ENCODE data around the gene ANKRD27. TPM values are rescaled to one million over a fixed set of nuclear protein-coding genes. Genes with fewer than 3 reads are reported as not detected.
A peak's percentile ranks its signal among the peaks of the same experiment; 100 is the strongest.

ANKRD27 gene
- total and polyA plus RNA-seq, 10 of the 15 experiments (the other 5 are each of a cell fraction or from before 2014, with no cell fraction given) = 2.8 to 49.9 (median 28.5) TPM

GRCh38 chr19:32580901-32581704 is 93.9 kb downstream of the ANKRD27 start, which contains the start of gene PDCD5 (continued):
- TF ChIP-seq PBX3 (IDR thresholded peaks at IDR 0.05; ENCODE audit: insufficient replicate concordance, low read depth, low read length) (no peak), NFXL1 (IDR thresholded peaks at IDR 0.05; ENCODE audit: borderline replicate concordance) (no peak), ZNF207 (IDR thresholded peaks at IDR 0.05; ENCODE audit: borderline replicate concordance) (peak; percentile 45; the same call in 1 of the 2 replicates), RUNX3 (IDR thresholded peaks at IDR 0.05; ENCODE audit: low read length) (peak; percentile 41; the same call in 1 of the 2 replicates), NKRF (conservative IDR thresholded peaks at IDR 0.05) (peak; percentile 88), ZSCAN29 (IDR thresholded peaks at IDR 0.05) (no peak), ZBTB40 (IDR thresholded peaks at IDR 0.05; ENCODE audit: borderline replicate concordance) (no peak), FOXM1 (IDR thresholded peaks at IDR 0.05; ENCODE audit: low read depth, low read length) (no peak), HCFC1 (IDR thresholded peaks at IDR 0.05; ENCODE audit: low read length) (peak; percentile 56), PML (IDR thresholded peaks at IDR 0.05; ENCODE audit: low read length) (no peak), LARP7 (IDR thresholded peaks at IDR 0.05) (peak; percentile 93)
- TF ChIP-seq, protein P1, sequence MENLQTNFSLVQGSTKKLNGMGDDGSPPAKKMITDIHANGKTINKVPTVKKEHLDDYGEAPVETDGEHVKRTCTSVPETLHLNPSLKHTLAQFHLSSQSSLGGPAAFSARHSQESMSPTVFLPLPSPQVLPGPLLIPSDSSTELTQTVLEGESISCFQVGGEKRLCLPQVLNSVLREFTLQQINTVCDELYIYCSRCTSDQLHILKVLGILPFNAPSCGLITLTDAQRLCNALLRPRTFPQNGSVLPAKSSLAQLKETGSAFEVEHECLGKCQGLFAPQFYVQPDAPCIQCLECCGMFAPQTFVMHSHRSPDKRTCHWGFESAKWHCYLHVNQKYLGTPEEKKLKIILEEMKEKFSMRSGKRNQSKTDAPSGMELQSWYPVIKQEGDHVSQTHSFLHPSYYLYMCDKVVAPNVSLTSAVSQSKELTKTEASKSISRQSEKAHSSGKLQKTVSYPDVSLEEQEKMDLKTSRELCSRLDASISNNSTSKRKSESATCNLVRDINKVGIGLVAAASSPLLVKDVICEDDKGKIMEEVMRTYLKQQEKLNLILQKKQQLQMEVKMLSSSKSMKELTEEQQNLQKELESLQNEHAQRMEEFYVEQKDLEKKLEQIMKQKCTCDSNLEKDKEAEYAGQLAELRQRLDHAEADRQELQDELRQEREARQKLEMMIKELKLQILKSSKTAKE (IDR thresholded peaks at IDR 0.05; ENCODE audit: low read depth, poor library complexity, severe bottlenecking) = no peak
- TF ChIP-seq, protein P2, sequence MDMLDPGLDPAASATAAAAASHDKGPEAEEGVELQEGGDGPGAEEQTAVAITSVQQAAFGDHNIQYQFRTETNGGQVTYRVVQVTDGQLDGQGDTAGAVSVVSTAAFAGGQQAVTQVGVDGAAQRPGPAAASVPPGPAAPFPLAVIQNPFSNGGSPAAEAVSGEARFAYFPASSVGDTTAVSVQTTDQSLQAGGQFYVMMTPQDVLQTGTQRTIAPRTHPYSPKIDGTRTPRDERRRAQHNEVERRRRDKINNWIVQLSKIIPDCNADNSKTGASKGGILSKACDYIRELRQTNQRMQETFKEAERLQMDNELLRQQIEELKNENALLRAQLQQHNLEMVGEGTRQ (IDR thresholded peaks at IDR 0.05; ENCODE audit: borderline replicate concordance, low read depth, low read length) = no peak
- TF ChIP-seq, protein P3, sequence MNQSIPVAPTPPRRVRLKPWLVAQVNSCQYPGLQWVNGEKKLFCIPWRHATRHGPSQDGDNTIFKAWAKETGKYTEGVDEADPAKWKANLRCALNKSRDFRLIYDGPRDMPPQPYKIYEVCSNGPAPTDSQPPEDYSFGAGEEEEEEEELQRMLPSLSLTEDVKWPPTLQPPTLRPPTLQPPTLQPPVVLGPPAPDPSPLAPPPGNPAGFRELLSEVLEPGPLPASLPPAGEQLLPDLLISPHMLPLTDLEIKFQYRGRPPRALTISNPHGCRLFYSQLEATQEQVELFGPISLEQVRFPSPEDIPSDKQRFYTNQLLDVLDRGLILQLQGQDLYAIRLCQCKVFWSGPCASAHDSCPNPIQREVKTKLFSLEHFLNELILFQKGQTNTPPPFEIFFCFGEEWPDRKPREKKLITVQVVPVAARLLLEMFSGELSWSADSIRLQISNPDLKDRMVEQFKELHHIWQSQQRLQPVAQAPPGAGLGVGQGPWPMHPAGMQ (IDR thresholded peaks at IDR 0.05; ENCODE audit: borderline replicate concordance) = no peak

Data from GM12878 (cell line).